ENCODE results near the gene NOXO1.
"Not testable (repeated sequence)": the region's sequence is repeated elsewhere in the genome, so short reads cannot be mapped to it uniquely, and the experiment has no call there.

Gene NOXO1

DNA sequence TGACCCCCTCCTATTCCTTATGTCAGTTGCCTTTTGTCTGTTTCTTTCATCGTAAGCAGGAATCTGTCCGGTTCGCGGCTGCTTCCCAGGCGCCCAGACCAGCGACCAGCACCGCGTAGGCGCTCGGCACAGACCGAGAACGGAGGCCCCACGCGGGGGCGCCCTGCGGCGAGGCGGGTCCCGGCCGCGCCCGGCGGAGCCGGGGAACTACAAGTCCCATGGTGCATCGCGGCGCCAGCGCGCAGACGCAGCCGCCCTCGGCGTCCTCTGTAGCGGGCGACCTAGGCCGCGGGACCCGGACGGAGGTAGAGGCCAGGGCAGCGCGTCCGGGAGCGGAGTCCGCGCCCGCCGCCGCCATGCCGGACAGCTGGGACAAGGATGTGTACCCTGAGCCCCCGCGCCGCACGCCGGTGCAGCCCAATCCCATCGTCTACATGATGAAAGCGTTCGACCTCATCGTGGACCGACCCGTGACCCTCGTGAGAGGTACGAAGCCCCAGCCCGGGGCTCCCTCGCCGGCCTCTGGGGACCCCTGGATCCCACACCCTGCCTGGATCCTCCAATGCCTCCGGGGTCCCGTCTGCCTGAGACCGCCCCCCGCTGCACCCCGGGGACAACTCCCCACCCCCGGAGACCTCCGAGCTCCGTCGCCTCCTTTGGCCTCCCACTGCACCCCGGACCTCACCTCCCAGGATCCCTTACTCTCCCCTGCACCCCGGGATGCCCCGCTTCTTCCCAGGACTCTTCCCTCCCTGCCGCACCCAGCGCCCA lies 21.8 kb downstream of the NOXO1 start, which contains the start of gene NDUFB10:
TSS of gene NDUFB10 (plus strand) at position 270 of the 771 bp plus-strand sequence. CDS start at position 357, 87 bp downstream.
- peak; percentile 44 to 91 for DNase-seq

GRCh38 chr16:1958715-1959268 lies 22.5 kb downstream of the NOXO1 start:
- no peak for DNase-seq

GRCh38 chr16:1958143-1958491 lies 23.2 kb downstream of the NOXO1 start:
- DNase-seq: not testable (repeated sequence)

DNA sequence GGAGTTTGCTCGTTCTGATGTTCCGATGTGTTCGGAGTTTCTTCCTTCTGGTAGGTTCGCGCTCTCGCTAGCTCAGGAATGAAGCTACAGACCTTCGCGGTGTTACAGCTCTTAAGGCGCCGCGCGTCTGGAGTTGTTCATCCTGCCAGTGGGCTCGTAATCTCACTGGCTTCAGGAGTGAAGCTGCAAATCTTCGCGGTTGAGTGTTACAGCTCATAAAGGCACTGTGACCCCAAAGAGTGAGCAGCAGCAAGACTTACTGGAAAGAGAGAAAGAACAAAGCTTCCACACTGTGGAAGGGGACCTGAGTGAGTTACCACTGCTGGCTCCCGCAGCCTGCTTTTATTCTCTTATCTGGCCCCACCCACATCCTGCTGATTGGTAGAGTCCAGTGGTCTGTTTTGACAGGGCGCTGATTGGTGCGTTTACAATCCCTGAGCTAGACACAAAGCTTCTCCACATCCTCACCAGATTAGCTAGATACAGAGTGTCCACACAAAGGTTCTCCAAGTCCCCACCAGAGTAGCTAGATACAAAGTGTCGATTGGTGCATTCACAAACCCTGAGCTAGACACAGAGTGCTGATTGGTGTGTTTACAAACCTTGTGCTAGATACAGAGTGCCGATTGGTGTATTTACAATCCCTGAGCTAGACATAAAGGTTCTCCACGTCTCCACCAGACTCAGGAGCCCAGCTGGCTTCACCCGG lies 23.7 kb downstream of the NOXO1 start:
- DNase-seq: not testable (repeated sequence)

DNA sequence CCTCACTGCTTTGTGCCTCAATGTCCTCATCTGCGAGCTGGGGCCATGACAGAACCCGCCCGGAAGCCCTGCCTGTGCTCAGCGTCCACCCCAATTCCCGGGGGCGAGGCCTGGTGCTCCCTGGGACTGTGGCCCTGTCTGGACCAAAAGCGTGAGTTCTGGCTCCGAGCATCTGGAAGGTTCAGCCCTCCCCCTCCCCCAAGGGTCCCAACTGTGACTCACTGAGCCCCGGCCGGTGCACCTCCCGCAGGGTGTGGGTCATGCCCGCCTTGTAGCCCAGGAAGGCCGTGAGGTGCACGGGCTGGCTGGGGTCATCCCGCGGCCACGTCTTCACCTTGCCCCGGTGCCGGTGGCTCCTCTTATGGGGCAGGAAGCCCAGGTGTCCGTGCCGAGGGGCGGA lies 27.5 kb downstream of the NOXO1 start:
- DNase-seq: no peak

DNA sequence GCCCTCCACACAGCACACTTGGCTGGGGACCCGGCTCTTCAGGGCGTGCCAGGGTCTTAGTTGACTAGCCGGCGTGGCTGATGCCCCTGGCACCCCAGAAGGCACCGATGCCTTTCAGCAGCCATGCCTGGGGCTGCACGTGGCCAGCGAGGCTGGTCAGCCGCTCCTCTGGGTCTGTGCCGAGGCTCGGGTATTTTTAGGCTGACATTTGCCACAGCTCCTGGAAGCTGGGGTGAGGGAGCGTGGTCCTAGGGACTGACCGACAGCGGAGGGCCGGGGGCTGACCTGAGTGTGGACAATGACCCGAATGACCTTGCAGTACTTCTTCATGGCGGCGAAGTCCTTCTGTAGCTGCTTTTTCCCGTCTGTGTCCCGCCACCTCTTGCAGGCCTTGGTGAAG lies 30.7 kb downstream of the NOXO1 start:
- DNase-seq: no peak

GRCh38 chr16:1950047-1950446 lies 31.2 kb downstream of the NOXO1 start:
- no peak for DNase-seq

DNA sequence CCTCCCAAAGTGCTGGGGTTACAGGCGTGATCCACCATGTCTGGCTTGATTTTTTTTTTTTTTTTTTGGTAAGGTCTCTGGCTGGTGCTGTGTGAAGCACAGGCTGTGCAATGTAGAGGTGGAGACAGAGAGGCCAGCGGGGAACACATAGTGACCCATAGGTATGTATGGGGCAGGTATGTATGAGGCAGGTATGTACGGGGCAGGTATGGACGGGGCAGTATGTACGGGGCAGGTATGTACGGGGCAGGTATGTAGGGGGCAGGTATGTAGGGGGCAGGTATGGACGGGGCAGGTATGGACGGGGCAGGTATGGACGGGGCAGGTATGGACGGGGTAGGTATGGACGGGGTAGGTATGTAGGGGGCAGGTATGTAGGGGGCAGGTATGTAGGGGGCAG lies 31.8 kb downstream of the NOXO1 start:
- DNase-seq: no peak

GRCh38 chr16:1947369-1947670 lies 33.9 kb downstream of the NOXO1 start:
- no peak for DNase-seq

GRCh38 chr16:1946495-1947368 lies 34.5 kb downstream of the NOXO1 start:
- DNase-seq: no peak

- no peak for DNase-seq
Measured at GRCh38 chr16:1945559-1946391, 35.5 kb downstream of the NOXO1 start.

- DNase-seq: no peak
Measured at GRCh38 chr16:1944612-1945199, 36.6 kb downstream of the NOXO1 start.

GRCh38 chr16:1942810-1943726 lies 38.2 kb downstream of the NOXO1 start, which contains the start of gene MSRB1:
Gene MSRB1, minus strand, starts transcription at chr16:1943199. Its CDS starts 43 bp downstream, at chr16:1943156.
- DNase-seq: peak; percentile 98 to 99

GRCh38 chr16:1942047-1942809 lies 39.0 kb downstream of the NOXO1 start:
- DNase-seq: no peak

GRCh38 chr16:1941162-1942046 lies 39.9 kb downstream of the NOXO1 start:
- no peak for DNase-seq

DNA sequence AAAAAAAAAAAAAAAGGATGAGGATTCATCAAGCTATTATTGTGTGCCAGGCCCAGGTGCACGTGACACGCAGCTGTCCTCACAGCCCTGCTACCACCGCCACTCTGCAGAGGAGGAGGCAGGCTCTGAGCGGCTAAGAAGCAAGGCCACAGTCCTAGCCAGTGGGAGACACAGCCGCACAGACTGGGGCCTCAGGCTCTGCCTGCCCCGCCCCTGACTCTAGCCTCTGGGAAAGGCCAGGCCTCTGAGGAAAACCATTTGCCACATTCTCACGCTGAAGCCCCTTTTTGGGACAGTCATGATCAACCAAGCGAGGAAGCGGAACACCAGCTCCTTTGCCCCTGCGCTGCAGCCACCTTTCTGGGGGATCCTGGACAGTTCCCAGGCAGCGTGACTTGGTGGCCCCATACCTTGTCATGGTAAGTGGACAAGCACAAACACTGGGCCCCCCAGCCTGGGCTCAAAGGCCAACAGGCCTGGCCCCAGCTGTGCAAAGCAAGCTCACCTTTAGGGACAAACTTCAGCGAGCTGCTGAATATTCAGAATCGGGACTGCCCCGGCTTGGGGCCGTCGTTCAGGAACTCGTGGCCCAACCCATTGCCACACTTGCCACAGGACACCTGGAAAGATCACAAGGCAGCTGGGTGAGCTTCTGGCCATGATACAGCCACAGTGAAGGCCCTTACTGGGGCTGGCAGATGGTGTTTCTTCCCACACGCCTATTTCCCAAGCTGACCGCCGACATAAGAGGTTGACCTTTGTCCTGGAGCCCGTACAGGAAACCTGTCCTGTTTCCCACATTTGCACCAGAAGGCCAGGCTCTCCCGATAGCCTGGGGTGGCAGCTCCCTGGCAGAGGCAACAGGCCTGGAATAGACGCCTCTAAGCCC lies 40.8 kb downstream of the NOXO1 start:
- DNase-seq: no peak

DNA sequence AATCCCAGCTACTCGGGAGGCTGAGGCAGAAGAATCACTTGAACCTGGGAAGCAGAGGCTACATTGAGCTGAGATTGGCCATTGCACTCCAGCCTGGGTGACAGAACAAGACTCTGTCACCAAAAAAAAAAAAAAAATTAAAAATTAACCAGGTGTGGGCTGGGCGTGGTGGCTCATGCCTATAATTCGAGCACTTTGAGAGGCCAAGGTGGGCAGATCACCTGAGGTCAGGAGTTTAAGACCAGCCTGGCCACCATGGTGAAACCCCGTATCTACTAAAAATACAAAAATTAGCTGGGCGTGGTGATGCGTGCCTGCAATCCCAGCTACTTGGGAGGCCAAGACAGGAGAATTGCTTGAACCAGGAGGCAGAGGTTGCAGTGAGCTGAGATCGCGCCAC lies 41.4 kb downstream of the NOXO1 start:
- not testable (repeated sequence) for DNase-seq

DNA sequence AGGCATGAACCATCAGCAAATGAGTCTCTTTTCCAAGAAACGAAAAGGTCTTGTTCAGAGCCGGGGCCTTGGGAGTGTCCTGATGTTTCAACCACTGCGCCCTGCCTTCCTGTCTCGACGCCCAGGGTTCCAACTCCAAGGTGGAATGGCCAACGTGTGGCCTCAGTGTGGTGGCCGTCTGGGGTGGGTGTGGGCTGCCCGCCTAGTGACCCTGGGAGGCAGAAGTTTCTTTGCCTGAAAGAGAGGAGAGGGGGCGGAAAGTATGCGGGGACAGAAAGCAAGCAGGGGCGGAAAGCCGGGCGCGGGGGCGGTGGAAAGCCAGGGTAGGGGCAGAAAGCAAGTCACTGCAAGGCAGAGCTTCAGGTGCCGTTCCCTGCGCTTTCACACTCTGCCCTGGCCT lies 42.4 kb downstream of the NOXO1 start:
- DNase-seq: no peak

Data from NCI-H446 (cell line).